HTERT RPE-1 (cell line): Measurements from ENCODE around the gene FAM50B.

ENCODE experiments used
- in situ Hi-C: fragments of 300-500 bp; cut with MboI; formaldehyde crosslinking; loops from 4 replicates; pipeline ENCODE4 v1.14.3; 2020; ENCODE audit warnings: low sequenced_read_pairs

FAM50B gene

GRCh38 chr6:3892603-3893002 is 43.4 kb downstream of the FAM50B start:
- in situ Hi-C loops, result no loop called here

- in situ Hi-C loops, result no loop called here
These were observed 44.3 kb downstream of the FAM50B start for GRCh38 chr6:3893487-3893886.

- in situ Hi-C loops, result no loop called here
These were observed 44.7 kb downstream of the FAM50B start for GRCh38 chr6:3893917-3894316.

GRCh38 chr6:3894590-3895311 is 45.6 kb downstream of the FAM50B start:
- in situ Hi-C loops, result no loop called here

GRCh38 chr6:3895312-3895653 is 46.1 kb downstream of the FAM50B start:
- in situ Hi-C loops, result no loop called here

GRCh38 chr6:3895805-3896204 is 46.6 kb downstream of the FAM50B start:
- in situ Hi-C loops, result no loop called here

- in situ Hi-C loops, result no loop called here
These were observed 49.3 kb downstream of the FAM50B start for GRCh38 chr6:3898265-3898994.

GRCh38 chr6:3899061-3899460 is 49.9 kb downstream of the FAM50B start:
- in situ Hi-C loops, result no loop called here

GRCh38 chr6:3899970-3900439 is 50.8 kb downstream of the FAM50B start:
- in situ Hi-C loops, result no loop called here
